Heart right ventricle (tissue), 16 donors: ENCODE measurements around the gene ZMYND8. TPM values are rescaled to one million over a fixed set of nuclear protein-coding genes. Genes with fewer than 3 reads are reported as not detected.

Experiments used
- ATAC-seq, 8 donors: fragments of 200-7000 bp; cut with Tn5 transposase; one replicate each; pipeline ENCODE4 v1.9.1; 2020; ENCODE audit warnings: mild to moderate bottlenecking in 8 of 8, moderate library complexity in 8 of 8, moderate number of reproducible peaks in 1 of 8
- DNase-seq, 2 donors: peaks; one replicate each; pipeline ENCODE4 v3.0.0-alpha.2; 2020
- H3K27ac ChIP-seq, 10 donors: fragments of 200-600 bp; sonication (generic) in 2 of 10; one replicate each; pipeline versions ENCODE4 v1.5.0 to v1.8.0; 2020 to 2022; ENCODE audit warnings: mild to moderate bottlenecking in 3 of 10
- H3K27me3 ChIP-seq, 7 donors: fragments of 200-600 bp; one replicate each; pipeline ENCODE4 v1.8.0; 2021 to 2022; ENCODE audit warnings: mild to moderate bottlenecking in 2 of 7
- H3K36me3 ChIP-seq, 9 donors: fragments of 200-600 bp; sonication (generic) in 1 of 9; one replicate each; pipeline versions ENCODE4 v1.5.0 to v1.8.0; 2020 to 2022; ENCODE audit warnings: mild to moderate bottlenecking in 2 of 9
- H3K4me1 ChIP-seq, 9 donors: fragments of 200-600 bp; sonication (generic) in 1 of 9; one replicate each; pipeline versions ENCODE4 v1.5.0 to v1.8.0; 2020 to 2022; ENCODE audit warnings: mild to moderate bottlenecking in 4 of 9
- H3K4me3 ChIP-seq, 10 donors: fragments of 200-600 bp; sonication (generic) in 2 of 10; one replicate each; pipeline versions ENCODE4 v1.5.0 to v1.8.0; 2020 to 2022; ENCODE audit warnings: mild to moderate bottlenecking in 7 of 10, moderate library complexity in 2 of 10
- H3K9me3 ChIP-seq, 11 donors: fragments of 200-600 bp in 10 of 11; sonication (generic) in 2 of 11; one replicate each; pipeline versions ENCODE4 v1.5.0 to v1.8.0; 2013 to 2022; ENCODE audit warnings: mild to moderate bottlenecking in 2 of 11, control low read depth in 1 of 11, moderate library complexity in 1 of 11
- whole genome bisulfite sequencing, 2 donors: extraction: QIAGEN DNeasy Blood & Tissue Kit; methylation state at CpG; one replicate each; pipeline ENCODE4 v1.1.7; 2013; ENCODE audit warnings: inconsistent platforms in 1 of 2; 5-methylcytosine and 5-hydroxymethylcytosine counted together
- intact Hi-C, 10 donors: fragments of 100-400 bp; cut with DNase I; formaldehyde crosslinking; loops; one replicate each; pipeline versions ENCODE4 v1.11.1 to v1.14.2; 2022
- polyA plus RNA-seq, 2 donors: library from polyadenylated mRNA; stranded (reverse); fragments of 200-250 nt; gene quantifications; one replicate each; pipeline ENCODE4 v1.2.3, GENCODE V29; 2013
- total RNA-seq, 10 donors: library from RNA; stranded (reverse); fragmentation: NEBNext Ultra II Directional in 3 of 10; extraction: Animal tissue kit (Norgen Biotek cat#: 25700) in 3 of 10; gene quantifications; one replicate each; pipeline versions ENCODE4 v1.2.1 to v1.2.4, GENCODE V29; 2021 to 2023
- TF ChIP-seq, protein P1 (sequence below), 9 donors: fragments of 200-600 bp; sonication (generic) in 2 of 9; IDR thresholded peaks; one replicate each; pipeline versions ENCODE4 v1.5.0 to v1.8.0; 2021 to 2022; ENCODE audit warnings: antibody characterized with exemption in 9 of 9, mild to moderate bottlenecking in 5 of 9, moderate library complexity in 1 of 9
- donor health status: Arrhythmogenic right ventricular cardiomyopathy.
- donor health status: ischemic (EF 13 %, LVEDD 7.1; RV severe dilation, severe dysfunction).
- donor health status: healthy with polysubstance abuse.
- donor health status: DM: no; HTN: yes; CAD: no.
- donor health status: DM: no; HTN: no; CAD: no.
- donor health status: ischemic (EF 25% LVEDD 6.9; RV normal size, moderate dysfunction).
- donor health status: ischemic (EF 25% LVEDD 5.7; RV mildly dilated, moderate dysfunction).
- donor health status: healthy.
- donor health status: DM: yes; HTN: yes; CAD: no.
- donor health status: Ischemic cardiomyopathy.
- donor health status: ischemic (EF 35%, LVEDD 5.7; RV mildly dilated, moderate dysfunction).
- donor health status: nonischemic (EF 11% LVEDD 7.7; RV severe dilation, severe dysfunction).
- donor health status: DM: yes; HTN: yes; CAD: no.
- donor health status: PGD.
- donor health status: ischemic (EF 29% LVEDD 5.4; RV normal size, mild dysfunction).
- donor health status: nonischemic (EF 23%, LVEDD 6.1; RV moderate dilation, normal function).

ZMYND8 gene
- total and polyA plus RNA-seq, 12 donors: 6.4 to 39.0 (median 28.0) TPM

DNA sequence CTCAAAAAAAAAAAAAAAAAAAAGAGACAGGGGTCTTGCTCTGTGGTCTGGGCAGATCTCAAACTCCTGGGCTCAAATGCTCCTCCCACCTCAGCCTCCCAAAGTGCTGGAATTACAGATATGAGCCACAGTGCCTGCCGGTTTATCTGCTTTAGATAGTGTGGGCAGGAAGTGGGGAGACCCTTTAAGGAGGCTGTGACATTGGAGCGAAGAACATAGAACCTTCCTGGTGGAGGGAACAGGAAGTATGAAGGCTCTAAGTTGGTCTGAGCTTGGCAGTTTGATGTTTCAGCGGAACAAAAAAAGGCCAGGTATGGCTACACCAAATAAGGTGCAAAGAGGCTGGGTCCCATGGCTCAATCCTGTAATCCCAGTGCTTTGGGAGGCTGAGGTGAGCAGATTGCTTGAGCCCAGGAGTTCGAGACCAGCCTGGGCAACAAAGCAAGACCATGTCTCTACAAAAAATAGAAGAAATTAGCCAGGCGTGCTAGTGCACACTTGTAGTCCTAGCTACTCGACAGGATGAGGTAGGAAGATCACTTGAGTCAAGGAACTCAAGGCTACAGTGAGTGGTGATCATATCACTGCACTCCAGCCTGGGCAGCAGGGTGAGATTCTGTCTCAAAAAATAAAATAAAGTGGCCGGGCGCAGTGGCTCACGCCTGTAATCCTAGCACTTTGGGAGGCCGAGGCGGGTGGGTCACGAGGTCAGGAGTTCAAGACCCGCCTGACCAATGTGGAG is 8.7 kb upstream of the ZMYND8 start:
- Histone ChIP-seq H3K27ac (no peak overlapping the region), H3K4me3 (no peak overlapping the region), H3K27me3 (no peaks in the 10 kb centered on the region), H3K36me3 (no peaks in the 10 kb centered on the region), H3K4me1 (peaks cover 6 to 29% (median 21%) of the 10 kb centered on the region in 9 donors), H3K9me3 (no peaks in the 10 kb centered on the region)
- no peak for ATAC-seq
- WGBS, 2 donors: 87 to 89% methylated on average over 13 of the region's 13 CpGs
- intact Hi-C loops: loop anchor here in 2 of 10 donors (5.0 kb wide), 2 partner anchors 73 to 83 kb away; no protein-coding TSS in a partner anchor
- TF ChIP-seq, protein P1, sequence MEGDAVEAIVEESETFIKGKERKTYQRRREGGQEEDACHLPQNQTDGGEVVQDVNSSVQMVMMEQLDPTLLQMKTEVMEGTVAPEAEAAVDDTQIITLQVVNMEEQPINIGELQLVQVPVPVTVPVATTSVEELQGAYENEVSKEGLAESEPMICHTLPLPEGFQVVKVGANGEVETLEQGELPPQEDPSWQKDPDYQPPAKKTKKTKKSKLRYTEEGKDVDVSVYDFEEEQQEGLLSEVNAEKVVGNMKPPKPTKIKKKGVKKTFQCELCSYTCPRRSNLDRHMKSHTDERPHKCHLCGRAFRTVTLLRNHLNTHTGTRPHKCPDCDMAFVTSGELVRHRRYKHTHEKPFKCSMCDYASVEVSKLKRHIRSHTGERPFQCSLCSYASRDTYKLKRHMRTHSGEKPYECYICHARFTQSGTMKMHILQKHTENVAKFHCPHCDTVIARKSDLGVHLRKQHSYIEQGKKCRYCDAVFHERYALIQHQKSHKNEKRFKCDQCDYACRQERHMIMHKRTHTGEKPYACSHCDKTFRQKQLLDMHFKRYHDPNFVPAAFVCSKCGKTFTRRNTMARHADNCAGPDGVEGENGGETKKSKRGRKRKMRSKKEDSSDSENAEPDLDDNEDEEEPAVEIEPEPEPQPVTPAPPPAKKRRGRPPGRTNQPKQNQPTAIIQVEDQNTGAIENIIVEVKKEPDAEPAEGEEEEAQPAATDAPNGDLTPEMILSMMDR (IDR thresholded peaks at IDR 0.05): no peak
- DNase-seq: no peak

DNA sequence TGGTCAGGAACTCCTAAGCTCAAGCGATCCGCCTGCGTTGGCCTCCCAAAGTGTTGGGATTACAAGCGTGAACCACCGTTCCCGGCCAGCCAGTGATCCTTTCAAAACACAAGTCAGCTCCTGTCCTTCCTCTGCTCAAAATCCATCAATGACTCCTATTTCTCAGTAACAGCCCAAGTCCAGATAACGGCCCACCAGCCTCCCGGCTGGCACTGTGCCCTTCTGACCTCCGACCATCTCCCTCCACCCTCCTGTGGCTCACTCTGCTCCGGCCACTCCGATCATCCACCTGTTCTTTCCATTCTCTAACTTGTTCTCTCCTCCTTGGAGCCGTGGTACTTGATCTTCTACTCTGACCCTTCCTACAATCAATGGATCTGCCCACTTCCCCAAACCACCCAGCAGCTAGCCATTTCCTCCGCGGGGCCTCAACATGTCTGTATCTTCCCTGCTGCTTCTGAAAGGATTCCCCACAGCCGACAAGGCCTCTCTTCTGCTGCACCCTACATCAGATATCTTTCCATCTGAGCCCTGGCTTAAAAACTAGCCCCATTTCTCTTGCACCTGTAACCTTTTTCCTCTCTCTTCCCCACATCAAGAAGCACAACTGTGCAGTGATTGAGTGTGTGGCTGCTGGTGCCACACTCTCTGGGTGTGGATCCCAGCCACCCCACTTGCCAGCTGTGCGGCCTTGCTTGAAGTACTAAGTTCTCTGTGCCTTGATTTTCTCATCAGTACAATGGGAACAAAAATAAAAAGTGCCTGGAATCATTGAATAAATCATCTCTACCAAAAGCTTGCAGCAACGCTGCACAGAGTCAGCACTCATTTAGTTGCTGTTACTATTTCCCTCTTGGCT is 6.1 kb upstream of the ZMYND8 start:
- Histone ChIP-seq H3K9me3 (no peaks in the 10 kb centered on the region), H3K27ac (peak overlapping the region in 9 of 10 donors; percentile 58 to 99 (median 99)), H3K4me3 (no peak overlapping the region), H3K27me3 (no peaks in the 10 kb centered on the region), H3K4me1 (peaks cover 31 to 55% (median 47%) of the 10 kb centered on the region in 9 donors), H3K36me3 (no peaks in the 10 kb centered on the region)
- TF ChIP-seq, protein P1 (IDR thresholded peaks at IDR 0.05): no peak
- intact Hi-C loops: loop anchor here in 5 of 10 donors (5.0 kb wide), 2 partner anchors 85 to 90 kb away; no protein-coding TSS in a partner anchor
- DNase-seq: no peak
- 87 to 88% methylated on average over 17 of the region's 17 CpGs for whole genome bisulfite sequencing, 2 donors
- ATAC-seq: no peak

DNA sequence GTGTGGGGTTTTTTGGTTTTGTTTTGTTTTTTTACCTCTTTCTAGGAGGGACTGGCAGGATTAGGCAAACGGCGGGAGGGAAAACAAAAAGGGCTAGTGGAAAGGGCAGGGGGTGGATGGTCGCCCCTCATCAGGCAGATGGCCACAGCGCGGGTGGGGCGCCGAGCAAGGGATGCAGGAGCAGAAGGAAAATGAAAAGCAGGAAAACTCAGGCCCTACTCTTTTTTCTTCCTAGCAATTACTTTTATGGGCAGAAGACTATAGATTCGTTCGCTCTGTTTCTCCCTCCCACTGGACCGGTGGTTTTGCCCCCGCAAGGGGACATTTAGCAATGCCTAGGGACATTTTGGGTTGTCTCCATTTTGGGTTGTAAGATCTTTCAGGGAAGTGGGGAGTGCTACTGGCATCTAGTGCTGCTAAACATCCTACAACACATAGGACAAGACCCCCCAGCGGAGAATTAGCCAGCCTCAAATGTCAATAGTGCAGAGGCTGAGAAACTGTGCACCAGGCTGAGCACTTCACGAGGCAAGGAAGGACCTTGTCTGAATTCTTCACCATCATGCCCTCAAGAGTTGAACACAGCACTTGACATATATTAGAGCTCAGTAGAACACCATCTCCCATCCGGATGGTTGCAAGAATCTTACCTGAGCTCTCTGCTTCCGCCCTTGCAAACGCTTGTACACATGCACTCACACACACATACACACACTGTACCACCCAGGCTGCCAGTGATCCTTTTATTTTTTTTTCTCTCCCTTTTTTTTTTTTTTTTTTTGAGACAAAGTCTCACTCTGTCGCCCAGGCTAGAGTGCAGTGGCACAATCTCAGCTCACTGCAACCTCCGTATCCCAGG is 4.8 kb upstream of the ZMYND8 start:
- TF ChIP-seq, protein P1 (IDR thresholded peaks at IDR 0.05): no peak
- peak overlapping the region in 6 of 10 donors; percentile 1 to 36 (median 20) for H3K4me3 ChIP-seq
- DNase-seq: peak in 1 of 2 donors; percentile 36
- H3K36me3 ChIP-seq: no peaks in the 10 kb centered on the region
- H3K4me1 ChIP-seq: peaks cover 40 to 68% (median 60%) of the 10 kb centered on the region in 9 donors
- H3K27me3 ChIP-seq: no peaks in the 10 kb centered on the region
- H3K27ac ChIP-seq: peak overlapping the region; percentile 97 to 99 (median 98)
- H3K9me3 ChIP-seq: no peaks in the 10 kb centered on the region
- intact Hi-C loops: loop anchor here in 5 of 10 donors (5.0 kb wide), 2 partner anchors 84 to 89 kb away; no protein-coding TSS in a partner anchor
- ATAC-seq: no peak
- WGBS, 2 donors: 64 to 66% methylated on average over 18 of the region's 18 CpGs
